NAMALWA (cell line): ENCODE data around the gene OR2T34.
"Not testable (repeated sequence)": the region's sequence is repeated elsewhere in the genome, so short reads cannot be mapped to it uniquely, and the experiment has no call there.

Source experiments
- DNase-seq: peaks from one replicate; pipeline ENCODE4 v3.0.0-alpha.2; 2015; ENCODE audit warnings: low spot score

Gene OR2T34

GRCh38 chr1:248551027-248551426 lies 23.5 kb downstream of the OR2T34 start:
- DNase-seq, result not testable (repeated sequence)

GRCh38 chr1:248547383-248547782 lies 27.2 kb downstream of the OR2T34 start:
- DNase-seq, result not testable (repeated sequence)

GRCh38 chr1:248537449-248537848 lies 37.1 kb downstream of the OR2T34 start:
- not testable (repeated sequence) for DNase-seq
